ENCODE results near the gene PTCSC3.

- no peak for TF ChIP-seq CTCF (IDR thresholded peaks at IDR 0.05)
- TF ChIP-seq REST (IDR thresholded peaks at IDR 0.05; ENCODE audit: insufficient read depth in 1 of 2, low read depth in 2 of 2, low read length in 1 of 2), result no peak
- no peak for TF ChIP-seq POLR2AphosphoS5 (IDR thresholded peaks at IDR 0.05; ENCODE audit: low read depth, low read length)
- TF ChIP-seq TCF7L2 (IDR thresholded peaks at IDR 0.05; ENCODE audit: low read depth, low read length), result no peak
- TF ChIP-seq SIN3A (IDR thresholded peaks at IDR 0.05; ENCODE audit: borderline replicate concordance, insufficient read depth, low read depth, low read length), result no peak
Measured at GRCh38 chr14:36086629-36087395, 89.7 kb downstream of the PTCSC3 start.

All from Panc1 (cell line).